Testis (tissue), 3 donors: Measurements from ENCODE around the gene FNIP1. TPM values are rescaled to one million over a fixed set of nuclear protein-coding genes. Genes with fewer than 3 reads are reported as not detected.
"Not testable (repeated sequence)": the region's sequence is repeated elsewhere in the genome, so short reads cannot be mapped to it uniquely, and the experiment has no call there.

Experiments
- DNase-seq: peaks from one replicate; pipeline ENCODE4 v3.0.0-alpha.2; 2019
- H3K27ac ChIP-seq, 2 donors: fragments of 200-600 bp; sonication (generic); one replicate each; pipeline ENCODE4 v1.5.1; 2019
- H3K27me3 ChIP-seq: fragments of 200-600 bp; sonication (generic); one replicate; pipeline ENCODE4 v1.5.1; 2019
- H3K36me3 ChIP-seq: fragments of 200-600 bp; sonication (generic); one replicate; pipeline ENCODE4 v1.5.1; 2017; ENCODE audit warnings: low read depth; ENCODE audit errors: missing control alignments
- H3K4me1 ChIP-seq: fragments of 200-600 bp; sonication (generic); one replicate; pipeline ENCODE4 v1.5.1; 2019
- H3K4me3 ChIP-seq, 2 donors: fragments of 200-600 bp; sonication (generic); one replicate each; pipeline ENCODE4 v1.5.1; 2017 to 2019
- H3K9me3 ChIP-seq: fragments of 200-600 bp; sonication (generic); one replicate; pipeline ENCODE4 v1.5.1; 2017
- POLR2A ChIP-seq: fragments of 450-650 bp; IDR thresholded peaks from one replicate; pipeline ENCODE4 v1.6.1; 2017; ENCODE audit warnings: antibody characterized with exemption, mild to moderate bottlenecking, moderate library complexity
- WGBS, 2 donors: methylation state at CpG; one replicate each; pipeline ENCODE4 v1.1.5; 2018; 5-methylcytosine and 5-hydroxymethylcytosine counted together
- intact Hi-C: fragments of 100-400 bp; cut with DNase I; formaldehyde crosslinking; loops from one replicate; pipeline ENCODE4 v1.15.1; 2023; ENCODE audit warnings: low total_unique reads
- polyA plus RNA-seq: library from polyadenylated mRNA; stranded (reverse); fragments of 350-450 nt; fragmentation: Illumina TruSeq; extraction: RNeasy Lipid Tissue Mini Kit (QIAGEN cat#74804); gene quantifications from one replicate; pipeline ENCODE4 v1.2.3, GENCODE V29; 2014; ENCODE audit warnings: low read depth, low replicate concordance; ENCODE audit not compliant: insufficient read depth
- total RNA-seq, 2 donors: library from RNA; depleted of rRNA; stranded (reverse); fragments of >200 nt; gene quantifications; one replicate each; pipeline ENCODE4 v1.2.3, GENCODE V29; 2016
- TF ChIP-seq, protein P1 (sequence below), 3 experiments: fragments of 450-650 bp in 2 of 3; fragments of 200-600 bp in 1 of 3; sonication (generic) in 1 of 3; IDR thresholded peaks; one replicate each; pipeline ENCODE4 v1.5.1; 2016 to 2019; ENCODE audit warnings: antibody characterized with exemption in 3 of 3, mild to moderate bottlenecking in 2 of 3, moderate library complexity in 1 of 3

The FNIP1 gene
- total and polyA plus RNA-seq, 3 donors from 2014 or later, result 29.2 to 61.3 (median 60.1) TPM

- DNase-seq, result no peak
- WGBS, 2 donors, result 83 to 91% methylated on average over 2 of the region's 2 CpGs
- H3K4me1 ChIP-seq, result peaks cover 4% of the 10 kb centered on the region
- no peaks in the 10 kb centered on the region for H3K27me3 ChIP-seq
- H3K36me3 ChIP-seq, result no peaks in the 10 kb centered on the region
- no peak for TF ChIP-seq POLR2A
- TF ChIP-seq, protein P1, sequence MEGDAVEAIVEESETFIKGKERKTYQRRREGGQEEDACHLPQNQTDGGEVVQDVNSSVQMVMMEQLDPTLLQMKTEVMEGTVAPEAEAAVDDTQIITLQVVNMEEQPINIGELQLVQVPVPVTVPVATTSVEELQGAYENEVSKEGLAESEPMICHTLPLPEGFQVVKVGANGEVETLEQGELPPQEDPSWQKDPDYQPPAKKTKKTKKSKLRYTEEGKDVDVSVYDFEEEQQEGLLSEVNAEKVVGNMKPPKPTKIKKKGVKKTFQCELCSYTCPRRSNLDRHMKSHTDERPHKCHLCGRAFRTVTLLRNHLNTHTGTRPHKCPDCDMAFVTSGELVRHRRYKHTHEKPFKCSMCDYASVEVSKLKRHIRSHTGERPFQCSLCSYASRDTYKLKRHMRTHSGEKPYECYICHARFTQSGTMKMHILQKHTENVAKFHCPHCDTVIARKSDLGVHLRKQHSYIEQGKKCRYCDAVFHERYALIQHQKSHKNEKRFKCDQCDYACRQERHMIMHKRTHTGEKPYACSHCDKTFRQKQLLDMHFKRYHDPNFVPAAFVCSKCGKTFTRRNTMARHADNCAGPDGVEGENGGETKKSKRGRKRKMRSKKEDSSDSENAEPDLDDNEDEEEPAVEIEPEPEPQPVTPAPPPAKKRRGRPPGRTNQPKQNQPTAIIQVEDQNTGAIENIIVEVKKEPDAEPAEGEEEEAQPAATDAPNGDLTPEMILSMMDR (IDR thresholded peaks at IDR 0.05), result no peak
- H3K9me3 ChIP-seq, result no peaks in the 10 kb centered on the region
- no peak overlapping the region for H3K4me3 ChIP-seq
- no peak overlapping the region for H3K27ac ChIP-seq
- intact Hi-C loops, result no loop called here
Observed at GRCh38 chr5:131593921-131594320, 202.9 kb downstream of the FNIP1 start.

- WGBS, 2 donors, result 72 to 84% methylated on average over 2 of the region's 2 CpGs
- DNase-seq, H3K27ac ChIP-seq, H3K36me3 ChIP-seq, H3K9me3 ChIP-seq, H3K4me3 ChIP-seq, H3K4me1 ChIP-seq, intact Hi-C loops, H3K27me3 ChIP-seq: not testable (repeated sequence)
Observed at GRCh38 chr5:131593436-131593835, 203.4 kb downstream of the FNIP1 start.

Other genes with a start within 250 kb of the FNIP1 start
- 10 to 100 TPM; 40.1 to 59.0 TPM for gene RAPGEF6, start 161.8 kb downstream of the FNIP1 start, total RNA-seq
- 27.6 TPM for gene RAPGEF6, start 161.8 kb downstream of the FNIP1 start, polyA plus RNA-seq
- 10 to 100 TPM; 15.1 to 27.0 TPM for gene MEIKIN, start 148.6 kb upstream of the FNIP1 start, total RNA-seq
- 13.6 TPM for gene MEIKIN, start 148.6 kb upstream of the FNIP1 start, polyA plus RNA-seq
- 10 to 100 TPM; 38.5 to 44.9 TPM for gene ACSL6, start 214.6 kb upstream of the FNIP1 start, total RNA-seq
- gene ACSL6, start 214.6 kb upstream of the FNIP1 start, polyA plus RNA-seq, result 98.7 TPM